GM12878 (cell line): ENCODE measurements around the gene DNASE2. TPM values are rescaled to one million over a fixed set of nuclear protein-coding genes. Genes with fewer than 3 reads are reported as not detected.

Experiments used
- ATAC-seq: fragments of 200-7000 bp; cut with Tn5 transposase; 3 replicates; pipeline ENCODE4 v1.9.1; 2020; ENCODE audit warnings: mild to moderate bottlenecking, moderate library complexity
- BruUV-seq: library from RNA; stranded (reverse); fragments of 400-500 nt; replicated peaks from 2 replicates; lab custom pipeline; 2021; lab: Mats Ljungman, UMichigan
- CTCF ChIA-PET: fragments of 300-600 bp; sonication (Branson Sonifier 250); formaldehyde crosslinking; extraction: SDS; loops from one replicate; lab custom pipeline; 2021; ENCODE audit warnings: inconsistent platforms; lab: Yijun Ruan, JAX
- POLR2A ChIA-PET: fragments of 350-600 bp; formaldehyde crosslinking; extraction: SDS; loops from one replicate; lab custom pipeline; 2021; ENCODE audit warnings: inconsistent platforms; lab: Charles Lee
- RAD21 ChIA-PET: fragments of 300-600 bp; sonication (Branson Sonifier 250); formaldehyde crosslinking; loops from one replicate; lab custom pipeline; 2023; ENCODE audit warnings: antibody characterized with exemption; ENCODE audit not compliant: unreplicated experiment; lab: Charles Lee
- SMC1A ChIA-PET: fragments of 300-600 bp; sonication (Branson Sonifier 250); formaldehyde crosslinking; loops from one replicate; lab custom pipeline; 2023; ENCODE audit not compliant: unreplicated experiment, uncharacterized antibody; lab: Charles Lee
- DNase-seq: peaks from one replicate; pipeline ENCODE4 v3.0.0-alpha.2; 2011; ENCODE audit warnings: low read depth, low spot score
- FAIRE-seq: peaks from 3 replicates; lab custom pipeline; 2011; peaks lifted over from hg19 to GRCh38; lab: Jason Lieb, UNC
- H2AFZ ChIP-seq: 2 replicates; pipeline ENCODE4 v1.6.0; 2011; ENCODE audit warnings: low read depth, low read length, control low read depth; ENCODE audit not compliant: control insufficient read depth
- H3K27ac ChIP-seq: 2 replicates; pipeline ENCODE4 v1.5.1; 2011; ENCODE audit warnings: control low read depth; ENCODE audit not compliant: control insufficient read depth, insufficient read depth
- H3K27me3 ChIP-seq, 2 experiments: replicated peaks in 1 of 2; 2 replicates each; pipeline versions ENCODE4 v1.6.0 to v1.6.1; 2011; ENCODE audit warnings: low read length in 1 of 2; ENCODE audit not compliant: control insufficient read depth in 2 of 2, insufficient read depth in 2 of 2
- H3K36me3 ChIP-seq, 2 experiments: 2 replicates each; pipeline ENCODE4 v1.5.1; 2011; ENCODE audit warnings: low read length in 1 of 2; ENCODE audit not compliant: control insufficient read depth in 2 of 2, insufficient read depth in 2 of 2
- H3K4me1 ChIP-seq: 2 replicates; pipeline ENCODE4 v1.6.1; 2011; ENCODE audit warnings: mild to moderate bottlenecking, low read length, moderate library complexity, mixed read lengths; ENCODE audit not compliant: control insufficient read depth, insufficient read depth
- H3K4me2 ChIP-seq: 2 replicates; pipeline ENCODE4 v1.6.0; 2011; ENCODE audit warnings: control low read depth; ENCODE audit not compliant: control insufficient read depth, insufficient read depth
- H3K4me3 ChIP-seq: fragments of 200-600 bp; sonication (generic); 2 replicates; pipeline ENCODE4 v1.5.1; 2016
- H3K79me2 ChIP-seq: 2 replicates; pipeline ENCODE4 v1.6.0; 2011; ENCODE audit warnings: low read length; ENCODE audit not compliant: control insufficient read depth, insufficient read depth
- H3K9ac ChIP-seq: 2 replicates; pipeline ENCODE4 v1.8.0; 2011; ENCODE audit warnings: low read length, control low read depth, mixed read lengths; ENCODE audit not compliant: control insufficient read depth, insufficient read depth
- H3K9me3 ChIP-seq: replicated peaks from 3 replicates; pipeline ENCODE4 v1.5.1; 2011; ENCODE audit warnings: mild to moderate bottlenecking, low read length; ENCODE audit not compliant: control insufficient read depth, insufficient read depth
- H4K20me1 ChIP-seq: 2 replicates; pipeline ENCODE4 v1.6.0; 2011; ENCODE audit not compliant: control insufficient read depth, insufficient read depth
- CREM ChIP-seq: IDR thresholded peaks from 2 replicates; pipeline ENCODE4 v1.6.1; 2014; ENCODE audit warnings: antibody characterized with exemption, low read depth
- EGR1 ChIP-seq, 2 experiments: IDR thresholded peaks; 1 replicate in 1 of 2; 2 replicates in 1 of 2; pipeline ENCODE4 v1.6.1; 2011 to 2012; ENCODE audit warnings: low read depth in 2 of 2, low read length in 2 of 2, borderline replicate concordance in 1 of 2, mild to moderate bottlenecking in 1 of 2, moderate library complexity in 1 of 2
- JUNB ChIP-seq: IDR thresholded peaks from 2 replicates; pipeline ENCODE4 v1.6.1; 2016; ENCODE audit warnings: antibody characterized with exemption, mild to moderate bottlenecking
- KAT2A ChIP-seq: conservative IDR thresholded peaks from 2 replicates; pipeline ENCODE4 v1.6.1; 2011; ENCODE audit warnings: low read depth, low read length; ENCODE audit not compliant: control insufficient read depth
- PML ChIP-seq: IDR thresholded peaks from 2 replicates; pipeline ENCODE4 v1.6.1; 2012; ENCODE audit warnings: low read length, inconsistent platforms
- POLR2A ChIP-seq: IDR thresholded peaks from 2 replicates; pipeline ENCODE4 v1.6.1; 2011; ENCODE audit warnings: low read depth, mild to moderate bottlenecking, low read length
- POLR2AphosphoS5 ChIP-seq: IDR thresholded peaks from 2 replicates; pipeline ENCODE4 v1.6.1; 2011; ENCODE audit warnings: mild to moderate bottlenecking, low read length, inconsistent platforms
- SMC3 ChIP-seq: IDR thresholded peaks from 2 replicates; pipeline ENCODE4 v1.6.1; 2011; ENCODE audit warnings: low read length, improper control_type of control experiment, borderline replicate concordance
- SUZ12 ChIP-seq: fragments of 200-600 bp; sonication (generic); IDR thresholded peaks from one replicate; pipeline ENCODE4 v1.6.1; 2018; ENCODE audit warnings: antibody characterized with exemption, mild to moderate bottlenecking; ENCODE audit not compliant: unreplicated experiment
- TCF7 ChIP-seq: IDR thresholded peaks from 2 replicates; pipeline ENCODE4 v1.6.1; 2014; ENCODE audit warnings: antibody characterized with exemption, borderline replicate concordance
- ZBTB40 ChIP-seq: fragments of 450-650 bp; IDR thresholded peaks from 2 replicates; pipeline ENCODE4 v1.6.1; 2016; ENCODE audit warnings: mild to moderate bottlenecking, moderate library complexity, borderline replicate concordance
- ZNF24 ChIP-seq: fragments of 450-650 bp; IDR thresholded peaks from 2 replicates; pipeline ENCODE4 v1.6.1; 2017; ENCODE audit warnings: antibody characterized with exemption, mild to moderate bottlenecking
- WGBS: methylation state at CpG from one replicate; pipeline ENCODE4 v1.1.6; 2016; ENCODE audit warnings: low lambda C conversion rate; ENCODE audit not compliant: insufficient replicate concordance, insufficient coverage; ENCODE audit errors: missing lambda C conversion rate; 5-methylcytosine and 5-hydroxymethylcytosine counted together
- in situ Hi-C: fragments of 300-500 bp; cut with MboI; formaldehyde crosslinking; loops from 9 replicates; pipeline ENCODE4 v1.14.3; 2018; ENCODE audit warnings: mixed read lengths
- intact Hi-C: fragments of 100-400 bp; cut with micrococcal nuclease; formaldehyde crosslinking; loops from one replicate; pipeline ENCODE4 v1.14.2; 2022; ENCODE audit not compliant: unreplicated experiment
- polyA plus RNA-seq, 11 experiments: library from polyadenylated mRNA; depleted of rRNA in 4 of 11; unstranded in 6 of 11; stranded (reverse) in 5 of 11; fragments of >200 nt; fragmentation: Nextera tagmentation in 4 of 11; fragmentation: Illumina TruSeq in 1 of 11; extraction: Ambion mirVana in 4 of 11; extraction: Trizol in 1 of 11; gene quantifications; 1 replicate in 1 of 11; 2 replicates in 10 of 11; pipeline versions ENCODE4 v1.2.1 to v1.2.3, GENCODE V29; 2011 to 2016; ENCODE audit warnings: inconsistent platforms in 2 of 11, missing spikeins in 2 of 11, low read depth in 1 of 11
- total RNA-seq, 4 experiments: library from RNA; depleted of rRNA in 3 of 4; stranded (reverse); fragments of >200 nt in 3 of 4; fragmentation: Illumina TruSeq in 1 of 4; extraction: Trizol in 1 of 4; gene quantifications; 2 replicates each; pipeline versions ENCODE4 v1.2.1 to v1.2.3, GENCODE V29; 2013 to 2021

Gene DNASE2
- total and polyA plus RNA-seq, 10 of the 15 experiments (the other 5 are each of a cell fraction or from before 2014, with no cell fraction given) = 4.9 to 32.1 (median 22.0) TPM

- POLR2A ChIA-PET = no interaction called here
- Histone ChIP-seq H3K36me3 (no peaks in the 10 kb centered on the region), H3K4me1 (peaks cover 19% of the 10 kb centered on the region), H3K4me2 (no peak within 1 kb of the TSS), H2AFZ (no peak within 1 kb of the TSS), H3K27ac (no peak within 1 kb of the TSS), H3K79me2 (peaks cover 10% of the 10 kb centered on the region), H3K9me3 (peaks cover 7% of the 10 kb centered on the region), H3K4me3 (no peak within 1 kb of the TSS), H3K27me3 (no peaks in the 10 kb centered on the region; a peak in 1 of 4 replicates), H3K9ac (no peak within 1 kb of the TSS), H4K20me1 (no peaks in the 10 kb centered on the region)
- SMC1A ChIA-PET = interaction anchor here (1.5 to 3.2 kb wide), 2 partner anchors 13 to 78 kb away, joined by 4 to 29 read pairs; no protein-coding TSS in a partner anchor
- 69% methylated on average over 17 of the region's 17 CpGs for WGBS
- RAD21 ChIA-PET = no interaction called here
- ATAC-seq (no peak), FAIRE-seq (no peak), DNase-seq (no peak)
- intact Hi-C loops = no loop called here
- BruUV-seq = no TSS peak
- in situ Hi-C loops = loop anchor here (10.0 kb wide), 1 partner anchor 208 kb away; no protein-coding TSS in a partner anchor
- TF ChIP-seq ZNF24 (no peak), POLR2A (no peak), EGR1 (IDR thresholded peaks at IDR 0.05; ENCODE audit: borderline replicate concordance in 1 of 2, low read depth in 2 of 2, low read length in 2 of 2) (no peak), ZBTB40 (no peak), CREM (no peak), SMC3 (no peak), TCF7 (no peak), POLR2AphosphoS5 (no peak), JUNB (no peak), SUZ12 (no peak), PML (no peak), KAT2A (no peak)
- CTCF ChIA-PET = interaction anchor here (0.6 to 13.2 kb wide), 2 partner anchors 76 to 138 kb away, joined by 3 to 182 read pairs; no protein-coding TSS in a partner anchor
Observed at GRCh38 chr19:12886969-12887747, 5.9 kb upstream of the DNASE2 start, which contains the start of gene KLF1. KLF1 (minus strand) TSS chr19:12887201; CDS start chr19:12887140, 61 bp downstream.
